G401 (cell line): ENCODE measurements around the gene EHMT1. TPM values are rescaled to one million over a fixed set of nuclear protein-coding genes. Genes with fewer than 3 reads are reported as not detected.
"Not testable (repeated sequence)": the region's sequence is repeated elsewhere in the genome, so short reads cannot be mapped to it uniquely, and the experiment has no call there.

Source experiments
- DNase-seq: peaks from one replicate; pipeline ENCODE4 v3.0.0-alpha.2; 2015; ENCODE audit warnings: low spot score
- in situ Hi-C: cut with HindIII; loops from 2 replicates; pipeline ENCODE4 v1.10.0; 2016; ENCODE audit warnings: low sequenced_read_pairs, mixed read lengths
- total RNA-seq: library from RNA; depleted of rRNA; stranded (reverse); fragments of >200 nt; shearing (Covaris generic); gene quantifications from 2 replicates; pipeline ENCODE4 v1.2.3, GENCODE V29; 2014

The EHMT1 gene
- total RNA-seq, 1 experiment from 2014 or later = 97.4 TPM

DNA sequence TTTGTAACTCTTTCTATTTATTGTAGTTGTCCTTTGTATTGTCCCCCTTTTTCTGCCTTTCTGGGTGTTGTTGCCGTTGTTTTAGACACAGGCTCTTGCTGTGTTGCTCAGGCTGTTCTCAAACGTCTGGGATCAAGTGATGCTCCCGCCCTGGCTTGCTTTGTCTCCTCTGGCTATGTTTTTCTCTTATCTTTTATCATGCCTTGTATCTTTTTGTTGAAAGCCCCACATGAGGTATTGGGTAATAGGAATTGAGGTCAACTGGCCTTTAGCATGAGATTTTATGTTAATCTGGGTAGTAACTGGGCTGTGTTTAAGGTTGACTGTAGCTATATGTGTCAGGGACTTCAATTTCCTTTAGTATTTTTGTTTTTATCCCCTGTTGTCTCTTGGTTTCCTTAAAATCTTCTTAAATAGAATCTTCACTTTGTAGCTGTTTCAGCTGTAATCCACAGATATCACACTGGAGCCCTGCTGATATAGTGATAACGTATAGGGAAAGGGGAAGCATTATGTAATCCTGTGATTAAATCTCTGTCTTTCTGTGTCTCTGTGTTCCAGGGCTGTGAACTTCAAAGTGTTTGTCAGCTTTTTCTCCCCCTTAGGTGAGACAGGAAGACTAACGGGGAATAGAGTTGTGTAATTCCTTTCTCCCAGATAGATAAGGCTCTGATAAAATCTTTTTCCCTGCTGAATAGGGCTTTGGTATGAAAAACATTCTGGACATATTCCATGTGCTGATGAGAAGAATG lies 232.9 kb downstream of the EHMT1 start:
- in situ Hi-C loops = no loop called here
- no peak for DNase-seq

- in situ Hi-C loops = no loop called here
- DNase-seq = no peak
Measured at GRCh38 chr9:137853392-137853995, 234.7 kb downstream of the EHMT1 start.

DNA sequence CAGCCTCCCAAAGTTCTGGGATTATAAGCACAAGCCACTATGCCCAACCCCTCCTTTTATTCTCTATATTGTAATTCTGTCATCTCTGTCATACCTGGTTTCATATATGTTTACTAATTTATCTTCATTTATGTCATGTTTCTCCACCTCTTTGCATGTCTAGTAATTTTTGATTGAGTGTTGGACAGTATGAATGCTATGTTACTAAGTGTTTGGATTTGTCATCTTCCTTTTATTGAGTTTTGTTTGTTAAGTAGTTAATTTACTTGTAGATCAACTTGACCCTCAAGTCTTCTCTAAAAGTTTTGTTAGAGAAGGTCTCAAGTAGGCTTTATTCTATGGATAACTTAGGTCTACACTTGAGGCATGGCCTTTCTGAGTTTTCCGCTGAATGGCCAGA lies 241.6 kb downstream of the EHMT1 start:
- in situ Hi-C loops = no loop called here
- DNase-seq = no peak

DNA sequence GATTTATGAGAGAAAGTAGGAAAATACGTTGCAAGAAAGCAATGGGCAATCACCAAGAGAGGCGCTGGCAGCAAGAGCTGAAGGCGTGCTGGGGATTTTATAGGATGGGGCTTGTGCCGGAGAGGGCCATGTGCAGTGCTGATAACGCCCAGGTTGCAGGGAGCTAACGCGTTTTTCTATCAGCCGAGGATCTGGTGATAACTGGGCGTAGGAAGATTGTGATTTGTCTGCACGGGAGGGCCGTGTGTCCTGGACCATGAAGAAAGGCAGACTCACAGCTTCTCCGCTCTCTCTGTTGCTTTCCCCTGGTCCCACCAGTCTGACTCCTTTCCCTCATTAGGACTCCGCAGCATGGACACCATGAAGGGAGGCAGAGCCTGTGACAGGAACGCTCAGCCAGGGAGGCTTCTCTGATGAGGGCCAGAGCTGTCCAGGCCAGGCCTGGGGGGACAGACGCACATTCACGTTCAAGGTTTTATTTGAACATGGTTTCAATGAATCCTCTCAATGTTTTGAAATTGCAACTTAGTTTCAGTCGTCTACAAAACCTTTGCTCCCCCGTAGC lies 246.9 kb downstream of the EHMT1 start:
- in situ Hi-C loops = no loop called here
- DNase-seq = no peak

GRCh38 chr9:137866226-137867141 lies 247.7 kb downstream of the EHMT1 start:
- in situ Hi-C loops = no loop called here
- DNase-seq = no peak

GRCh38 chr9:137870432-137870831 lies 251.6 kb downstream of the EHMT1 start:
- in situ Hi-C loops = no loop called here
- no peak for DNase-seq

GRCh38 chr9:137872296-137872695 lies 253.5 kb downstream of the EHMT1 start:
- in situ Hi-C loops = no loop called here

GRCh38 chr9:137873408-137873807 lies 254.6 kb downstream of the EHMT1 start:
- in situ Hi-C loops = no loop called here

More at GRCh38 chr9:137872296-137872695, 253.5 kb downstream of the EHMT1 start:
- DNase-seq = no peak

GRCh38 chr9:137873858-137874362 lies 255.1 kb downstream of the EHMT1 start:
- in situ Hi-C loops = no loop called here
- no peak for DNase-seq

More at GRCh38 chr9:137873408-137873807, 254.6 kb downstream of the EHMT1 start:
- no peak for DNase-seq

DNA sequence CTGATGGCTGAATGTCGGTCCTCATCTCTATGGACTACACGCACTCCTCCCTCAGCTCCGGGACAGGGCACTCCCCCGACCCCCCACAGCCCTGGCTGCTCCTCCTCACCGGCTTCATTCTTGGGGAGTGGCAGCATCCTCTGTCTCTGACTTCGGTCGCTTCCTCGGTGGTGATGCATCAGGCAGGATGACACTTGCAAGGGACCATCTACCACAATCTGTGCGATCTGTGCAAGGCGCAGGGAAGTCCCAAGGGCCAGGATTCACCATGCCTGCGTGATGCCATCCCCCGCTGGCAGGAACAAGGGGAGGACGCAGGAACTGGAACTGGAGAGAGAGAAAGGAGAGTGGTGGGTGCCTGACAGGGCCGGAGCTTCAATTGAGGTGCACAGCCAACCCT lies 256.5 kb downstream of the EHMT1 start:
- in situ Hi-C loops = no loop called here
- no peak for DNase-seq

- DNase-seq = no peak
- in situ Hi-C loops = no loop called here
Measured at GRCh38 chr9:137875846-137876245, 257.0 kb downstream of the EHMT1 start.

- DNase-seq = no peak
- in situ Hi-C loops = no loop called here
Measured at GRCh38 chr9:137876269-137876668, 257.5 kb downstream of the EHMT1 start.

DNA sequence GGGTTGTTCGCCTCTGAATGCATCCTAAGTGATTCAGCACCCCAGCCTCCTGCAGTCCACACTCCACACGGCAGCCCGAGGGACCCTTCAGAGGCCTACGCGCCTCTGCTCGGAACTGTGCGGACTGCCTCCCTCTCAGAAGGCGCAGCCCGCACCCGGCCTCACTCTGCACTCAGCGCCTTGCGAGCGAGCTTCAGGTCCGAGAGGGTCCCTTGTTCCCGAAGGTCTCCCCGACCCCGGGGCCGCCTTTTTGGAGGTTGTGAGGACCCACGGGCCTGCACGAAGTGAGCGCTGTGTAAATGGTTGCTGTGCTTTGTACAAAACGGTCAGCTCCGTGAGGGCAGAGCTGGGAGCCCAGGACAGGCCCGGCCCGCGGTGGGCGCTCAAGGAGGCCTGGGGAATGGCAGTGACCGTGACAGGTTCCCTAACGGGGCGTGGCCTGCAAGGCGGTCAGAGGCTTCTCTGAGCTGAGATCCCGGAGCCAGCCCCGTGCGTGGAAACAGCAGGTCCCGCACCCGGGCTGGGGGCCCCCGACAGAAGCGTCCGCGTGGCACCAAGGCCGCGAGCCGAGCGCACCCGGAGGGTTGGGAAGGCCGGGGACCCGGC lies 258.1 kb downstream of the EHMT1 start:
- DNase-seq = no peak
- in situ Hi-C loops = no loop called here

GRCh38 chr9:137877506-137878122 lies 258.8 kb downstream of the EHMT1 start, which contains the start of gene CACNA1B:
CACNA1B (plus strand) TSS chr9:137877782; CDS start chr9:137877934, 152 bp downstream.
- in situ Hi-C loops = not testable (repeated sequence)
- DNase-seq = peak; percentile 68

DNA sequence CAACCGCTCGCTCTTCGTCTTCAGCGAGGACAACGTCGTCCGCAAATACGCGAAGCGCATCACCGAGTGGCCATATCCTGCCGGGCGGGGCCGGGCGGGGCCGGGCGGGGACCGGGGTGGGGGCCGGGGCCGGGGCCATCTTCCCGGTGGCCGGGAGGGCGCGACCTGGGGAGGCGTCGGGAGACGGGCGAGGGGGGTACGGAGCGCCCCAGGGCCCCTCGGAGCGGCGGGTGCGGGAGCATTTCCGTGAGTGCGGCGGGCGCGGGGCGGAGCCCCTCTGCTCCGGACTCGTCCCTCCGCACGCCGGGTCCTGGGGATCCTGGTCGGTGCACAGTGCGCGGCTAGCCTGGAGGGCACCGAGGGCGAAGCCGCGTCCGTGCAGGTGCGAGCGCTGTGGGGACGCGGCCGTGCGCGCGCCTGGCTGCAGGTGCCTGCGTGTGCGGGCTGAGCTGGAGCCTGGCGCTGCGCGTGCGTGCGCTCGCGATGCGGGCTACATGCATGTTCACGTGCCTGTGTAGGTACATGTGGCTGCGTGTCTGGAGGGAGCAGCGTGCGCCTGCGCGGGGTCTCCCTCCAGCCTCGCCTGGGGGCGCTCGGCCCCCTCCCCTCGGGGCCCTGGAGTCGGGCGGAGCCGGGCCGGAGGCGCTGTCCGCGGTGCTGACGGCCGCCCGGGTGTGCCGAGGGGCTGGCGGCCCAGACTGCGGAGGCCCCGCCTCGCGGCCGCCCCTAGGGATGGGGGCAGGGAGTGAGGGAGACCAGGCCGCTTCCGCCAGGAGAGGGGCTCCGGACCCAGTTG lies 259.5 kb downstream of the EHMT1 start:
- in situ Hi-C loops = no loop called here
- DNase-seq = peak; percentile 60

GRCh38 chr9:137879052-137879451 lies 260.2 kb downstream of the EHMT1 start:
- in situ Hi-C loops = no loop called here
- no peak for DNase-seq

- in situ Hi-C loops = no loop called here
- no peak for DNase-seq
Measured at GRCh38 chr9:137879566-137880150, 260.9 kb downstream of the EHMT1 start.
